Endodermal cell (in vitro differentiated cells): ENCODE measurements around the gene RSPRY1. TPM values are rescaled to one million over a fixed set of nuclear protein-coding genes. Genes with fewer than 3 reads are reported as not detected.

ENCODE experiments used
- DNase-seq: peaks from one replicate; pipeline ENCODE4 v3.0.0-alpha.2; 2017
- H3K27ac ChIP-seq: 2 replicates; pipeline ENCODE4 v1.5.1; 2013; ENCODE audit warnings: mild to moderate bottlenecking, low read depth, low read length, moderate library complexity
- H3K27me3 ChIP-seq: 2 replicates; pipeline ENCODE4 v1.6.1; 2013; ENCODE audit warnings: mild to moderate bottlenecking, low read length, moderate library complexity; ENCODE audit not compliant: insufficient read depth, control insufficient read depth, poor library complexity, severe bottlenecking
- H3K36me3 ChIP-seq: 2 replicates; pipeline ENCODE4 v1.7.0; 2013; ENCODE audit warnings: mild to moderate bottlenecking, low read length, moderate library complexity; ENCODE audit not compliant: control insufficient read depth, insufficient read depth
- H3K4me1 ChIP-seq: one replicate; pipeline ENCODE4 v1.7.0; 2013; ENCODE audit warnings: low read length; ENCODE audit not compliant: control insufficient read depth, insufficient read depth
- H3K4me3 ChIP-seq: 2 replicates; pipeline ENCODE4 v1.5.1; 2013; ENCODE audit warnings: mild to moderate bottlenecking, low read length, moderate library complexity
- H3K9ac ChIP-seq: 2 replicates; pipeline ENCODE4 v1.6.1; 2013; ENCODE audit warnings: mild to moderate bottlenecking, low read length, moderate library complexity; ENCODE audit not compliant: poor library complexity, severe bottlenecking; ENCODE audit errors: extremely low read depth
- H3K9me3 ChIP-seq: 2 replicates; pipeline ENCODE4 v1.6.1; 2013; ENCODE audit warnings: mild to moderate bottlenecking, low read length, moderate library complexity; ENCODE audit not compliant: control insufficient read depth
- H3K27ac Mint-ChIP-seq: 2 replicates; pipeline ENCODE4 v1.8.0; 2020; ENCODE audit warnings: mixed read lengths
- H3K27me3 Mint-ChIP-seq: 2 replicates; pipeline ENCODE4 v1.8.0; 2021; ENCODE audit warnings: mild to moderate bottlenecking, mixed read lengths; ENCODE audit not compliant: insufficient read depth
- H3K36me3 Mint-ChIP-seq: 2 replicates; pipeline ENCODE4 v1.8.0; 2020; ENCODE audit warnings: low read depth, mixed read lengths
- H3K4me1 Mint-ChIP-seq: 2 replicates; pipeline ENCODE4 v1.8.0; 2020; ENCODE audit warnings: mixed read lengths
- H3K4me3 Mint-ChIP-seq: 2 replicates; pipeline ENCODE4 v1.8.0; 2020; ENCODE audit warnings: mild to moderate bottlenecking, moderate library complexity, mixed read lengths
- H3K9me3 Mint-ChIP-seq: 2 replicates; pipeline ENCODE4 v1.8.0; 2020; ENCODE audit warnings: mild to moderate bottlenecking, mixed read lengths
- WGBS, 2 experiments: methylation state at CpG; one replicate each; pipeline versions ENCODE4 v1.1.5 to v1.1.7; 2013; ENCODE audit warnings: missing lambda C conversion rate in 2 of 2, mixed read lengths in 1 of 2; ENCODE audit not compliant: insufficient coverage in 1 of 2, insufficient read length in 1 of 2; 5-methylcytosine and 5-hydroxymethylcytosine counted together
- total RNA-seq, 2 donors: library from RNA; stranded (reverse); fragmentation: NEBNext Ultra II Directional in 1 of 2; extraction: Animal tissue kit (Norgen Biotek cat#: 25700) in 1 of 2; gene quantifications; 2 replicates in 1 of 2; 3 replicates in 1 of 2; pipeline ENCODE4 v1.2.1, GENCODE V29; 2021
- TF ChIP-seq, protein P1 (sequence below): fragments of 200-600 bp; sonication (generic); conservative IDR thresholded peaks from 2 replicates; pipeline ENCODE4 v1.5.0; 2021; ENCODE audit warnings: antibody characterized with exemption, mild to moderate bottlenecking

Gene RSPRY1
- total RNA-seq, 2 donors from 2014 or later: 40.3 to 46.5 TPM

DNA sequence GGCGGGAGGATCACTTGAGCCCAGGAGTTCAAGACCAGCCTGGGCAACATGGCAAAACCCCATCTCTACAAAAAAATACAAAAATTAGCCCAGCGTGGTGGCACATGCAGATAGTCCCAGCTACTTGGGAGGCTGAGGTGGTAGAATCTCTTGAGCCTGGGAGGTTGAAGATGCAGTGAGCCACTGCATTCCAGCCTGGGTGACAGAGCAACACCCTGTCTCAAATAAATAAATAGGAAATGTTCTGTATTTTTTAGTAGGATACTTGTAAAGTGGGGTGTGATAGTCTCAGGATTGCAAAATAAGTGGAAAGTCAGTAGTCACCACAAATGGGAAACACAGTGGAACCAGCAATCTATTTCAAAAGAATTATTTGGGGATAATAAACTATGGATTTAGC is 4.0 kb downstream of the RSPRY1 start:
- no peak overlapping the region for H3K4me3 Mint-ChIP-seq
- Histone ChIP-seq H3K36me3 (peaks cover 21% of the 10 kb centered on the region), H3K9me3 (no peaks in the 10 kb centered on the region), H3K9ac (no peak overlapping the region), H3K4me3 (no peak overlapping the region), H3K27me3 (no peaks in the 10 kb centered on the region), H3K27ac (no peak overlapping the region), H3K4me1 (peaks cover 4% of the 10 kb centered on the region)
- 100% methylated on average over 2 of the region's 2 CpGs; no CpG with 5 or more reads in 1 of the 2 experiments for WGBS, 2 experiments
- H3K36me3 Mint-ChIP-seq: peaks cover 8% of the 10 kb centered on the region
- no peaks in the 10 kb centered on the region for H3K27me3 Mint-ChIP-seq
- TF ChIP-seq, protein P1, sequence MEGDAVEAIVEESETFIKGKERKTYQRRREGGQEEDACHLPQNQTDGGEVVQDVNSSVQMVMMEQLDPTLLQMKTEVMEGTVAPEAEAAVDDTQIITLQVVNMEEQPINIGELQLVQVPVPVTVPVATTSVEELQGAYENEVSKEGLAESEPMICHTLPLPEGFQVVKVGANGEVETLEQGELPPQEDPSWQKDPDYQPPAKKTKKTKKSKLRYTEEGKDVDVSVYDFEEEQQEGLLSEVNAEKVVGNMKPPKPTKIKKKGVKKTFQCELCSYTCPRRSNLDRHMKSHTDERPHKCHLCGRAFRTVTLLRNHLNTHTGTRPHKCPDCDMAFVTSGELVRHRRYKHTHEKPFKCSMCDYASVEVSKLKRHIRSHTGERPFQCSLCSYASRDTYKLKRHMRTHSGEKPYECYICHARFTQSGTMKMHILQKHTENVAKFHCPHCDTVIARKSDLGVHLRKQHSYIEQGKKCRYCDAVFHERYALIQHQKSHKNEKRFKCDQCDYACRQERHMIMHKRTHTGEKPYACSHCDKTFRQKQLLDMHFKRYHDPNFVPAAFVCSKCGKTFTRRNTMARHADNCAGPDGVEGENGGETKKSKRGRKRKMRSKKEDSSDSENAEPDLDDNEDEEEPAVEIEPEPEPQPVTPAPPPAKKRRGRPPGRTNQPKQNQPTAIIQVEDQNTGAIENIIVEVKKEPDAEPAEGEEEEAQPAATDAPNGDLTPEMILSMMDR: no peak
- no peak for DNase-seq
- H3K9me3 Mint-ChIP-seq: no peaks in the 10 kb centered on the region
- H3K4me1 Mint-ChIP-seq: peaks cover 29% of the 10 kb centered on the region
- no peak overlapping the region for H3K27ac Mint-ChIP-seq

DNA sequence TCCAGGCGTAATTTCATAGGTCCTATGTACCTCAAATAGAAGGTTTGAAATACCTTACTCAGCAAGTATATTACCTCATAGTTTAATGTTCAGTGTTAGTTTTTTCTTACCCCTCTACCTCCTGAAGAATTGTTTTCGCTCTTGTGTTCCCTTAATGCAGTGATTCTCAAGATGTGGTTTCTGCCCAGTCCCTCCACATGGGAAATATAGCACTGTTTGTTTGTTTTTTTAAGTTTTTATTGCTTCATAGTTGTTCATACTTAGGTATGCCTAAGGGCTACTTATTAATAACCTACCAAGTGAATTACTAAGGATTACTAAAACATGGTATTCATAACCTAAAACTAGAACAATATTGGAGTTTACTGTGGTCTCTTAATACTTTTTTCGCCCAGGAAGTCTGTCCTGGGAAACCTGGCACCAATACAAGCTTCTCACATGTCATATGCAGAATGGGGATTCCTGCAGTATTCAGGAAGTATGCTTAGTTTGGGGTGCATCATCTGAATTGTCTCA is 5.0 kb downstream of the RSPRY1 start:
- no peaks in the 10 kb centered on the region for H3K9me3 ChIP-seq
- Mint-ChIP-seq H3K9me3 (no peaks in the 10 kb centered on the region), H3K4me3 (no peak overlapping the region), H3K27me3 (no peaks in the 10 kb centered on the region), H3K36me3 (peaks cover 10% of the 10 kb centered on the region), H3K27ac (no peak overlapping the region), H3K4me1 (peaks cover 31% of the 10 kb centered on the region)
- TF ChIP-seq, protein P1: no peak
- H3K9ac ChIP-seq: no peak overlapping the region
- DNase-seq: no peak
- H3K4me1 ChIP-seq: peaks cover 4% of the 10 kb centered on the region
- peaks cover 24% of the 10 kb centered on the region for H3K36me3 ChIP-seq
- no peak overlapping the region for H3K27ac ChIP-seq
- WGBS, 2 experiments: 83 to 96% methylated on average over 1 to 3 of the region's 3 CpGs
- H3K27me3 ChIP-seq: no peaks in the 10 kb centered on the region
- no peak overlapping the region for H3K4me3 ChIP-seq

DNA sequence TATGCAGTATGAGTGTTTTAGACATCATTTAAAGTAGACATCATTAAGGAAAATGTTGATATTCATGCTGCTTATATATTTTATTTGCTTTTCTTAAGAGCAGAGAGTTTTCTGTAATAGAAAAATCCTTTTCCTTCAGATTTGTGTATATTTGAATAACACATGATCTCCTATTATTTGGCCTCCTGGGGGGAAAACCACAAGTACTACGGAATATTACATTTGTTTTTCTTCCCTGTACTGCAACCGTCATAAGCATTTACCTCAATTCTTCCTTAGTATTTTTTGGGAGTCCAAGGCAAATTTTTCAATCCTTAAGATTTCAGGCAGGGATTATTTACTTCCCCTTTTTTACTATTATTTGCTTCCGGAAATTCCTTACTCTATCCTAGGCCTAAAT is 6.0 kb downstream of the RSPRY1 start:
- peaks cover 13% of the 10 kb centered on the region for H3K36me3 Mint-ChIP-seq

More for the DNA sequence above, 6.0 kb downstream of the RSPRY1 start:
- Histone ChIP-seq H3K4me3 (no peak overlapping the region), H3K27ac (no peak overlapping the region), H3K9me3 (no peaks in the 10 kb centered on the region), H3K36me3 (peaks cover 27% of the 10 kb centered on the region), H3K27me3 (no peaks in the 10 kb centered on the region), H3K9ac (no peak overlapping the region), H3K4me1 (peaks cover 4% of the 10 kb centered on the region)
- Mint-ChIP-seq H3K27me3 (no peaks in the 10 kb centered on the region), H3K9me3 (no peaks in the 10 kb centered on the region), H3K4me1 (peaks cover 41% of the 10 kb centered on the region), H3K27ac (no peak overlapping the region), H3K4me3 (no peak overlapping the region)
- 96 to 98% methylated on average over 2 of the region's 3 CpGs for WGBS, 2 experiments
- TF ChIP-seq, protein P1: no peak
- DNase-seq: no peak
